Upper lobe of right lung (tissue), 1 donor: Measurements from ENCODE around the gene ERC2. TPM values are rescaled to one million over a fixed set of nuclear protein-coding genes. Genes with fewer than 3 reads are reported as not detected.

Experiments
- ATAC-seq: fragments of 200-7000 bp; cut with Tn5 transposase; one replicate; pipeline ENCODE4 v1.9.1; 2020; ENCODE audit warnings: mild to moderate bottlenecking, moderate library complexity
- DNase-seq: peaks from one replicate; pipeline ENCODE4 v3.0.0-alpha.2; 2020
- H3K27ac ChIP-seq: fragments of 200-600 bp; one replicate; pipeline ENCODE4 v1.8.0; 2022
- H3K27me3 ChIP-seq: fragments of 200-600 bp; one replicate; pipeline ENCODE4 v1.8.0; 2022; ENCODE audit warnings: mild to moderate bottlenecking
- H3K36me3 ChIP-seq: fragments of 200-600 bp; one replicate; pipeline ENCODE4 v1.8.0; 2022
- H3K4me1 ChIP-seq: fragments of 200-600 bp; one replicate; pipeline ENCODE4 v1.8.0; 2022
- H3K4me3 ChIP-seq: fragments of 200-600 bp; one replicate; pipeline ENCODE4 v1.8.0; 2022; ENCODE audit warnings: mild to moderate bottlenecking
- H3K9me3 ChIP-seq: fragments of 200-600 bp; one replicate; pipeline ENCODE4 v1.8.0; 2022
- intact Hi-C: fragments of 100-400 bp; cut with DNase I; formaldehyde crosslinking; loops from one replicate; pipeline ENCODE4 v1.11.0; 2022
- total RNA-seq: library from RNA; stranded (reverse); fragmentation: NEBNext Ultra II Directional; extraction: Animal tissue kit (Norgen Biotek cat#: 25700); gene quantifications from one replicate; pipeline ENCODE4 v1.2.1, GENCODE V29; 2021
- TF ChIP-seq, protein P1 (sequence below): fragments of 200-600 bp; IDR thresholded peaks from one replicate; pipeline ENCODE4 v1.8.0; 2022; ENCODE audit warnings: antibody characterized with exemption
- donor health status: DM: no; HTN: yes; CAD: no; lungs with severe emphysema.

ERC2 gene
- total RNA-seq, 1 donor from 2014 or later, result 1.4 TPM

DNA sequence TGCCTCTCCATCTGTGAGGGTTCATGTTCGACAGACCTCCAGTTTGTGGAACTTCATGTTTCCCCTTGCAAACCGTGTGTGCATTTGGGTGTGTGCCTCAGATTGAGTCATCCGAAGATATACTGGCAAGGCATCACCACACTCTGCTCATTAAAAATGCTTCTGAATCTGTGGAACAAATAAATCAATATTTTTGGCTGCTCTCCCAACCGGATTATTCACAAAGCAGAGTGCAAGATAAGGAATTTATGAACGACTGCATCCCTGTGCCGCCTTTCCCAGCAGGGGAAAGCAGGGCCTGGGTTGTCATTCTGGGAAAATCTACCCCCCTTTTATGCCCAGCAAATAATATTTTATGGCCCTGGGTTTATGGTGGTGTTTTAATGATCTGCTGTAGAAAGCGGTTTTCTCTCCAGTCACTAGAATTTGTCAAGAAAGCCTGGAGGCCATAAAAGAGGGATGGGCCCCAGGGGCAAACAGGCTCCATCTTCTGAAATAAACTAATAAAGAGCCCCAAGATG, 976.9 kb downstream of the ERC2 start:
- Histone ChIP-seq H3K27ac (no peak overlapping the region), H3K36me3 (no peaks in the 10 kb centered on the region), H3K9me3 (no peaks in the 10 kb centered on the region), H3K4me3 (no peak overlapping the region), H3K27me3 (peaks cover 25% of the 10 kb centered on the region), H3K4me1 (peaks cover 3% of the 10 kb centered on the region)
- DNase-seq (no peak), ATAC-seq (no peak)
- intact Hi-C loops, result no loop called here
- TF ChIP-seq, protein P1, sequence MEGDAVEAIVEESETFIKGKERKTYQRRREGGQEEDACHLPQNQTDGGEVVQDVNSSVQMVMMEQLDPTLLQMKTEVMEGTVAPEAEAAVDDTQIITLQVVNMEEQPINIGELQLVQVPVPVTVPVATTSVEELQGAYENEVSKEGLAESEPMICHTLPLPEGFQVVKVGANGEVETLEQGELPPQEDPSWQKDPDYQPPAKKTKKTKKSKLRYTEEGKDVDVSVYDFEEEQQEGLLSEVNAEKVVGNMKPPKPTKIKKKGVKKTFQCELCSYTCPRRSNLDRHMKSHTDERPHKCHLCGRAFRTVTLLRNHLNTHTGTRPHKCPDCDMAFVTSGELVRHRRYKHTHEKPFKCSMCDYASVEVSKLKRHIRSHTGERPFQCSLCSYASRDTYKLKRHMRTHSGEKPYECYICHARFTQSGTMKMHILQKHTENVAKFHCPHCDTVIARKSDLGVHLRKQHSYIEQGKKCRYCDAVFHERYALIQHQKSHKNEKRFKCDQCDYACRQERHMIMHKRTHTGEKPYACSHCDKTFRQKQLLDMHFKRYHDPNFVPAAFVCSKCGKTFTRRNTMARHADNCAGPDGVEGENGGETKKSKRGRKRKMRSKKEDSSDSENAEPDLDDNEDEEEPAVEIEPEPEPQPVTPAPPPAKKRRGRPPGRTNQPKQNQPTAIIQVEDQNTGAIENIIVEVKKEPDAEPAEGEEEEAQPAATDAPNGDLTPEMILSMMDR, result no peak

DNA sequence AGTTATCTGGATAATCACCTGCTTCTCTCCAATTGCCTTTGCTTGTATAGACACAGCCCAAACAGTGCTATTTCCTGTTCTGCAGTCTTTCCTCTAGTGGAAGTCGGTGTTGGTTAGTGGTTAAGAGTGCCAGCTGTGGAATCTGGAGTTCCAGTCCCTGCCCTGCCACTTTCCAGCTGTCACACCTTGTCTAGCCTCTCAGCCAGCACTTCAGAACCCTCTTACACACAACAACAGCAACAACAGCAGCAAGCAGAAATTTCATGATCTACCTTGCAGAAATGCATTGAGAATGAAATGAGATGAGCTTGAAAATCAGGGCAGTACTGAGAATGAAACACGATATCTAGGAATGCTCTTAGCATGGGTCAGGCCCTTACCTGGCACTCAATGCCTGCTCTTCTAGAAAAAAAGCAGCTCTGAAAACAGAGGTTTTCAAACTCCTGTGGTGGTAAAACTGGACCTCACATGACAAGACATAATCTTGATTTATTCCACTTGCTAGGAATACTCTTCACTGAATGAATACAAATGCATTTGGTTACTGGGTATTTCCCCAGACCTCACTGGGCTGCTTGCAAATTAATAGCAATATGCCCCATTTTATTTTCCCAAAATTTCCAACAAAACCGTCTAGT, 977.9 kb downstream of the ERC2 start:
- Histone ChIP-seq H3K9me3 (no peaks in the 10 kb centered on the region), H3K4me1 (peaks cover 3% of the 10 kb centered on the region), H3K27ac (no peak overlapping the region), H3K36me3 (no peaks in the 10 kb centered on the region), H3K27me3 (peaks cover 29% of the 10 kb centered on the region), H3K4me3 (no peak overlapping the region)
- DNase-seq (no peak), ATAC-seq (peak; percentile 61)
- TF ChIP-seq, protein P1, result no peak
- intact Hi-C loops, result no loop called here

DNA sequence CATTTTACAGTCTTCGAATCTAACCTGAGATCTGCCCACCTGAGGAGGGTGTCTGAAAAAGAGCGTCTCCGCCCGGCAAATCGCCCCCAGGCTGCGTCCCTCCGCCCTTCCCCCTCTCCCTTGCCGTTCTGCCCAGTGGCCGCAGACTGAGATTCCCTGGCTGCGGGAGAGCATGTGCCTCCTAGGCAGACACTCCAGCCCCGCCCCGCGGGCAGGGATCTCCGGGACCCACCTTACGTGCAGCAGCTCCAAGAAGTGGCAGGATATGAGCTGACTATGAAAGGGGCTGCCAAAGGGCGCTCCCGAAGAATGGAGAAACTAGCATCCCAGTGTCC, 978.5 kb downstream of the ERC2 start:
- peaks cover 29% of the 10 kb centered on the region for H3K27me3 ChIP-seq
- intact Hi-C loops, result no loop called here
- ATAC-seq (no peak), DNase-seq (peak; percentile 74)
- peaks cover 3% of the 10 kb centered on the region for H3K4me1 ChIP-seq
- no peaks in the 10 kb centered on the region for H3K36me3 ChIP-seq
- TF ChIP-seq, protein P1, result no peak
- no peaks in the 10 kb centered on the region for H3K9me3 ChIP-seq
- H3K27ac ChIP-seq, result no peak overlapping the region
- peak overlapping the region; percentile 15 for H3K4me3 ChIP-seq

DNA sequence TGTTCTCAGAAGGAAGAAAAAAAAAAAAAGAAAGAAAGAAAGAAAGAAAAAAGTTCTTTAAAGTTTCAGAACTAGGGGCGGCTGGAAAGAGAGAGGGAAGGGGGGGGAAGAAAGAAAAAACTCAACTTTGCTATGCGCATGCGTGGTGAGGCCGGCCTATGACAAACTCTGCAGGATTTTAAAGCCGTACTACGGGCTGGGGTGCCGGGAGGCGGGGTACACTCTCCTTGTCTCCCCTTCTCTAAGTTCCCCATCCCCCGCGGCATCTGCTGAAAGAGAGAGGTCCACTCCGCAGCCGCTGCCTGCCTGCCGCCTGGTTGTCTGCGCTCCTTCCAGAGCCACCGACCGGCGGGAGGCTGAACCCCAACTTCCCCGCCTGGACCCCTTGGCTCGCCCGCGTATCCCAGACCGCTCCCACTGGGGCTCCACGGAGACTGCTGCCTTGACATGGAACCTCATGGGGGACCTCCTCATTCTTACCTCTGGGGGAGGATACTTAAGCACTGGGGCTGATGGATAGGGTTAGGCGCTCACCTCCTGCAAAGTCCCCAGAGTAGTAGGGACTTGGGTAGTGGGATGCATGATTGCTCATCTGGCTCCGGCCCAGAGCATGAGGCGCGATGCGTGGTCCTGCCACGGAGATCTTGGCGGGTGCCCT, 979.7 kb downstream of the ERC2 start:
- peaks cover 3% of the 10 kb centered on the region for H3K4me1 ChIP-seq
- H3K27ac ChIP-seq, result peak overlapping the region; percentile 66
- no peaks in the 10 kb centered on the region for H3K36me3 ChIP-seq
- H3K27me3 ChIP-seq, result peaks cover 35% of the 10 kb centered on the region
- H3K4me3 ChIP-seq, result peak overlapping the region; percentile 67
- intact Hi-C loops, result no loop called here
- DNase-seq (peak; percentile 79), ATAC-seq (peak; percentile 11)
- TF ChIP-seq, protein P1, result no peak
- no peaks in the 10 kb centered on the region for H3K9me3 ChIP-seq

DNA sequence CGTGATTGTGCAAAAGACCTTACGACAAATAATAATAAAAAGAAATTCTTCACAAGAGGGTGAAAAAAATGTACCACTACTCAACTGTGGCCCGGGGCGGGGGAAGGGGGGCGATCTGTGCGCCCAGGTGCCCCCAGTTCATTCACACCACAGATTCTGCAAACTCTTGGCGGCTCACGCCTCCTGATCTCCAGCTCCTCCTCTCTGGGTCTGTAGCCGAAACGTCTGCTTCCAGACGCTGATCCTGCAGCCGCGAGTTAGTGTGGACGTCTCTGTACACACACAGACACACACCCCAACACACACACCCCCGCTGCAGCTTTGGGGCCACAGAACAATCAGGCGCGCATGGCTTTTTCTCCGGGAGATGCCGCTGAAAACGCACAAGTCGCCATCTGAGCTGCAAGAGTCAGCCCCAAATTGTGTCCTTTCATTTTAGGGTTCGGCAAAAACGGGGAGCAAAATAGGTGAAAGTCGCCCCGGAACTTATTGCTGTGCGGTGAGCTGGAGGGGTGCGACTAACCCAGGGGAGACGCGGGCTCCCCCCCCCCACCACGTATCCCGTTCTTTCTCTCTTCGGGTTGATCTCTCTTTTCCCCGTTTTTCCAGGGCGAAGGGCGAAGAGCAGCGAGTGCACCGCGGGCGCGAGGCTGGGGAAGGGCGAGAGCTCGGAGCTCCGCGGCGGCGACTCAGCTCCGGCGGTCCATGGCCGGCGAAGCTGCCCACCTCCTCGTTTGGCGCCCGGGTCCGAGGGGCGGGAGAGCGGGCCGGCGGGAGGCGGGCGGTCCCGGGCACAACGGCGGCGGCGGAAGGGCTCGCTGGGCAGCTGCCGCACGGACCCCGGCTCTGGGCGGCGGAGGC, 980.7 kb downstream of the ERC2 start:
- intact Hi-C loops, result no loop called here
- Histone ChIP-seq H3K4me3 (peak overlapping the region; percentile 67), H3K4me1 (peaks cover 3% of the 10 kb centered on the region), H3K9me3 (no peaks in the 10 kb centered on the region), H3K36me3 (no peaks in the 10 kb centered on the region), H3K27ac (peak overlapping the region; percentile 71), H3K27me3 (peaks cover 38% of the 10 kb centered on the region)
- TF ChIP-seq, protein P1, result no peak
- DNase-seq, result peak; percentile 76
- ATAC-seq, result peak; percentile 1
